Measurements from ENCODE around the gene CKM. TPM values are rescaled to one million over a fixed set of nuclear protein-coding genes. Genes with fewer than 3 reads are reported as not detected.

The CKM gene
- total and polyA plus RNA-seq, 7 experiments from 2014 or later: not detected

- Histone ChIP-seq H3K4me3 (ENCODE audit: low read length) (no peak overlapping the region), H3K36me3 (ENCODE audit: control insufficient read depth in 2 of 3, insufficient read depth in 3 of 3, low read length in 3 of 3) (peaks cover 0 to 81% (median 0%) of the 10 kb centered on the region in 3 experiments), H3K4me1 (ENCODE audit: control insufficient read depth in 2 of 2, insufficient read depth in 2 of 2, low read length in 2 of 2) (no peaks in the 10 kb centered on the region), H3K27me3 (ENCODE audit: control insufficient read depth in 2 of 2, insufficient read depth in 2 of 2, low read length in 2 of 2) (no peaks in the 10 kb centered on the region), H3K9me3 (ENCODE audit: control insufficient read depth in 2 of 3, low read length in 3 of 3) (no peaks in the 10 kb centered on the region), H3K27ac (ENCODE audit: low read depth, low read length) (no peak overlapping the region)
- ChIA-PET CTCF (no interaction called here), POLR2A (no interaction called here)
- Mint-ChIP-seq H3K27me3 (no peaks in the 10 kb centered on the region), H3K4me3 (no peak overlapping the region), H3K4me1 (no peaks in the 10 kb centered on the region), H3K36me3 (peaks cover 0 to 38% (median 12%) of the 10 kb centered on the region in 5 donors), H3K9me3 (peaks cover 0 to 3% (median 0%) of the 10 kb centered on the region in 11 donors), H3K27ac (no peak overlapping the region)
- intact Hi-C loops (cut with micrococcal nuclease): no loop called here
- no peak for DNase-seq
- ATAC-seq: no peak
Observed at GRCh38 chr19:45354241-45354842, 31.7 kb upstream of the CKM start.

DNA sequence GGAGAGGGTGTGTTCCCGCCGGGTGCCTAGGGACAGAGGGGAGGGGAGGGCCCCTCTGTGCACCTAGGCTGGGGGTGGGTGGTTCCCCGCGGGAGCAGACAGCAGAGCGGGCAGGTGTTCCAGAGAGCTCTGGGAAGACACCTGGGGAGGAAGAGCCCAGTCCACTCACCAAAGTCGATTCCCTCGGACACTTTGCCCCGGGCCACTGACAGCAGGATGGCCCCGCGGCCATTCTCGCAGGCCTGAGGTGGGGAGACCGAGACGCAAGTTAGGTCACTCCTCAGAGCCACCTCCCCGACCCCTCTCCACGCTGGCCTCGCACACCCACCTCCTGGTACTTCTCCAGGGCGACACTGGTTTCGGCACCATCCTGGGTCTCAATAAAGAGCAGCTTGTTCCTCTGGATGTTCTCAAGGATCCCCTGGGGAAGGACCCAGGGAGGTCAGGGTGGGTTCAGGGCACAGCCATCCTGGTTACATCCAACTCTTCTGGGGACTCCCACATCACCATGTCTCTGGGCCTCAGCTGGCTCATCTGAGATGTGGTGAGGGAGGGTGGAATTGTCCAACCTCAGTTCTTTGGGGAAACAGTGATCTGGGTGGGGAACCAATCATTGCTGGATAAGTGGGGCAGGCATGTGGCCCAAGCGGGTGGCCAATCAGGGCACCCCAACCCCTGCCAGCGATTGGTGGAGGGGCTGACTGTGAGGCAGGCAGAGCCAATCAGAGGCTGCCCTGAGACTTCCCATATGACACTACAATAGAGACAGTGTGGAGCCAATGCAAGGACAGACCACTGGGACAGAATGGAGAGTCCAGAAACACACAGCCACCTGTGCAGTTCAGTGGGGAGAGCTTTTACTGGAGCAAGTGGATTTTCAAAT is 30.5 kb upstream of the CKM start:
- H3K27me3 Mint-ChIP-seq: no peaks in the 10 kb centered on the region
- H3K27ac Mint-ChIP-seq: peak overlapping the region in 1 of 9 donors; percentile 70
- Histone ChIP-seq H3K4me3 (ENCODE audit: low read length) (no peak overlapping the region), H3K4me1 (ENCODE audit: control insufficient read depth in 2 of 2, insufficient read depth in 2 of 2, low read length in 2 of 2) (no peaks in the 10 kb centered on the region), H3K27ac (ENCODE audit: low read depth, low read length) (no peak overlapping the region), H3K9me3 (ENCODE audit: control insufficient read depth in 2 of 3, low read length in 3 of 3) (no peaks in the 10 kb centered on the region), H3K36me3 (ENCODE audit: control insufficient read depth in 2 of 3, insufficient read depth in 3 of 3, low read length in 3 of 3) (peaks cover 0 to 69% (median 0%) of the 10 kb centered on the region in 3 experiments), H3K27me3 (ENCODE audit: control insufficient read depth in 2 of 2, insufficient read depth in 2 of 2, low read length in 2 of 2) (no peaks in the 10 kb centered on the region)
- POLR2A ChIA-PET: no interaction called here
- no peak overlapping the region for H3K4me3 Mint-ChIP-seq
- H3K36me3 Mint-ChIP-seq: peaks cover 0 to 34% (median 5%) of the 10 kb centered on the region in 5 donors
- intact Hi-C loops (cut with micrococcal nuclease): no loop called here
- ATAC-seq (no peak), DNase-seq (no peak)
- CTCF ChIA-PET: no interaction called here
- H3K9me3 Mint-ChIP-seq: peaks cover 0 to 3% (median 0%) of the 10 kb centered on the region in 11 donors
- peaks cover 0 to 2% (median 0%) of the 10 kb centered on the region in 7 donors for H3K4me1 Mint-ChIP-seq

GRCh38 chr19:45352471-45352870 is 29.8 kb upstream of the CKM start:
- intact Hi-C loops (cut with micrococcal nuclease): no loop called here
- H3K36me3 Mint-ChIP-seq: peaks cover 0 to 28% (median 5%) of the 10 kb centered on the region in 5 donors
- ATAC-seq: no peak

DNA sequence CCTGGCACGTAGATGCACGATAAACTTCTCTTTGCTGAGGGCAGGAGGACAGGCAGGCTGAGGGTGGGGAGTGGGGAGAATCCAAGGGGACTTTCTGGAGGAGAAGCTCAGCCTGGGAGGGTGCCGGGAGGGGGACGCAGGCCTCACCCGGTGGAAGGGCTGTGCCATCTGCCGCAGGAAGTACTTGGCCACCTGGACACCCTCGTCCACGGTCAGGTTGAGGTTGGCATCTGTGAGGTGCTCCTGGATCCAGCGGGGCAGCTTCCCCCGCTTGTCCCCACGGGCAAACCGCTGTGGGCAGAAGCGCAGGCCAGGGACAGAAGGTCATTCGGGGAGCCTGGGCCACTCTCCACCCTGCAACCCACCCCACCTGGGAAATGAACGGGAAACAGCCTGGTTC is 29.4 kb upstream of the CKM start:
- intact Hi-C loops (cut with micrococcal nuclease): no loop called here
- Mint-ChIP-seq H3K4me1 (peaks cover 0 to 2% (median 0%) of the 10 kb centered on the region in 7 donors), H3K4me3 (no peak overlapping the region), H3K27me3 (no peaks in the 10 kb centered on the region), H3K9me3 (peaks cover 0 to 3% (median 0%) of the 10 kb centered on the region in 11 donors), H3K27ac (no peak overlapping the region), H3K36me3 (peaks cover 0 to 24% (median 5%) of the 10 kb centered on the region in 5 donors)
- no peaks in the 10 kb centered on the region for H3K4me1 ChIP-seq (ENCODE audit: control insufficient read depth in 2 of 2, insufficient read depth in 2 of 2, low read length in 2 of 2)
- peaks cover 0 to 62% (median 0%) of the 10 kb centered on the region in 3 experiments for H3K36me3 ChIP-seq (ENCODE audit: control insufficient read depth in 2 of 3, insufficient read depth in 3 of 3, low read length in 3 of 3)
- H3K27ac ChIP-seq (ENCODE audit: low read depth, low read length): no peak overlapping the region
- H3K27me3 ChIP-seq (ENCODE audit: control insufficient read depth in 2 of 2, insufficient read depth in 2 of 2, low read length in 2 of 2): no peaks in the 10 kb centered on the region
- ChIA-PET POLR2A (no interaction called here), CTCF (no interaction called here)
- H3K4me3 ChIP-seq (ENCODE audit: low read length): no peak overlapping the region
- no peak for ATAC-seq
- no peaks in the 10 kb centered on the region for H3K9me3 ChIP-seq (ENCODE audit: control insufficient read depth in 2 of 3, low read length in 3 of 3)
- DNase-seq: no peak

More at GRCh38 chr19:45352471-45352870, 29.8 kb upstream of the CKM start:
- no peaks in the 10 kb centered on the region for H3K9me3 ChIP-seq (ENCODE audit: control insufficient read depth in 2 of 3, low read length in 3 of 3)
- ChIA-PET CTCF (no interaction called here), POLR2A (no interaction called here)
- no peaks in the 10 kb centered on the region for H3K4me1 ChIP-seq (ENCODE audit: control insufficient read depth in 2 of 2, insufficient read depth in 2 of 2, low read length in 2 of 2)
- H3K27ac ChIP-seq (ENCODE audit: low read depth, low read length): no peak overlapping the region
- H3K4me1 Mint-ChIP-seq: peaks cover 0 to 2% (median 0%) of the 10 kb centered on the region in 7 donors
- peaks cover 0 to 66% (median 0%) of the 10 kb centered on the region in 3 experiments for H3K36me3 ChIP-seq (ENCODE audit: control insufficient read depth in 2 of 3, insufficient read depth in 3 of 3, low read length in 3 of 3)
- no peak overlapping the region for H3K4me3 ChIP-seq (ENCODE audit: low read length)
- H3K27me3 ChIP-seq (ENCODE audit: control insufficient read depth in 2 of 2, insufficient read depth in 2 of 2, low read length in 2 of 2): no peaks in the 10 kb centered on the region
- H3K27me3 Mint-ChIP-seq: no peaks in the 10 kb centered on the region
- H3K9me3 Mint-ChIP-seq: peaks cover 0 to 3% (median 0%) of the 10 kb centered on the region in 11 donors
- H3K4me3 Mint-ChIP-seq: no peak overlapping the region
- no peak overlapping the region for H3K27ac Mint-ChIP-seq
- DNase-seq: no peak

- H3K4me3 Mint-ChIP-seq: no peak overlapping the region
- no peaks in the 10 kb centered on the region for H3K9me3 ChIP-seq (ENCODE audit: control insufficient read depth in 2 of 3, low read length in 3 of 3)
- no peak overlapping the region for H3K4me3 ChIP-seq (ENCODE audit: low read length)
- CTCF ChIA-PET: interaction anchor here (0.8 kb wide), 1 partner anchor 13 kb away, joined by 4 read pairs; no protein-coding TSS in a partner anchor
- H3K36me3 Mint-ChIP-seq: peaks cover 0 to 20% (median 5%) of the 10 kb centered on the region in 5 donors
- peaks cover 0 to 4% (median 0%) of the 10 kb centered on the region in 5 donors for H3K27me3 Mint-ChIP-seq
- H3K4me1 ChIP-seq (ENCODE audit: control insufficient read depth in 2 of 2, insufficient read depth in 2 of 2, low read length in 2 of 2): no peaks in the 10 kb centered on the region
- no peak overlapping the region for H3K27ac ChIP-seq (ENCODE audit: low read depth, low read length)
- DNase-seq: no peak
- POLR2A ChIA-PET: no interaction called here
- ATAC-seq: no peak
- H3K9me3 Mint-ChIP-seq: peaks cover 0 to 3% (median 0%) of the 10 kb centered on the region in 11 donors
- H3K36me3 ChIP-seq (ENCODE audit: control insufficient read depth in 2 of 3, insufficient read depth in 3 of 3, low read length in 3 of 3): peaks cover 0 to 58% (median 0%) of the 10 kb centered on the region in 3 experiments
- H3K4me1 Mint-ChIP-seq: peaks cover 0 to 2% (median 0%) of the 10 kb centered on the region in 7 donors
- no peak overlapping the region for H3K27ac Mint-ChIP-seq
- intact Hi-C loops (cut with micrococcal nuclease): no loop called here
- H3K27me3 ChIP-seq (ENCODE audit: control insufficient read depth in 2 of 2, insufficient read depth in 2 of 2, low read length in 2 of 2): no peaks in the 10 kb centered on the region
Observed at GRCh38 chr19:45351401-45351952, 28.8 kb upstream of the CKM start.

DNA sequence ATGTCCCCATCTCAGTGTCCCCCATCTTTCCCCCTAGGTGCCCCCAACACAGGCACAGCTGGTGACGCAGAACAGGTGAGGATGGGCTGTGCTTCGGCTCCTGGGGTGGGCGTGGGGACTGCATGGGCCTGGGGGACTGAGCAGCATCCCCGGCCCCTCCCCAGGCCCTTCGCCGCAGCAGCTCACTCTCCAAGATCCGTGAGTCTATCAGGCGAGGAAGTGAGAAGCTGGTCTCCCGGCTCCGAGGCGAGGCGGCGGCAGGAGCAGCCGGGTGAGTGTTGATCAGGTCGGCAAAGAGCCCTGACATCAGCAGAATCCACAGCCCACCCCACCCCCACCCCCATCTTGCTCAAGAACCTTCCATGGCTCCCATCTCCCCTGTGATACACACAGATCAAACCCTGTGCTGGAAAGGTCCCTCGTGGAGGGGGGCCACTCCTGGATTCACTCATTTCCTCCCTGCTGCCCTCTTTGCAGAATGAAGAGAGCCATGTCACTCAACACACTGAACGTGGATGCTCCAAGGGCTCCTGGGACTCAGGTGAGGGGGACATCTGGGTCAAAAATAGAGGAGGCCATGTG is 27.9 kb upstream of the CKM start:
- Histone ChIP-seq H3K4me1 (ENCODE audit: control insufficient read depth in 2 of 2, insufficient read depth in 2 of 2, low read length in 2 of 2) (no peaks in the 10 kb centered on the region), H3K36me3 (ENCODE audit: control insufficient read depth in 2 of 3, insufficient read depth in 3 of 3, low read length in 3 of 3) (peaks cover 0 to 51% (median 0%) of the 10 kb centered on the region in 3 experiments), H3K4me3 (ENCODE audit: low read length) (no peak overlapping the region), H3K27ac (ENCODE audit: low read depth, low read length) (no peak overlapping the region), H3K27me3 (ENCODE audit: control insufficient read depth in 2 of 2, insufficient read depth in 2 of 2, low read length in 2 of 2) (no peaks in the 10 kb centered on the region), H3K9me3 (ENCODE audit: control insufficient read depth in 2 of 3, low read length in 3 of 3) (no peaks in the 10 kb centered on the region)
- intact Hi-C loops (cut with micrococcal nuclease): no loop called here
- Mint-ChIP-seq H3K9me3 (peaks cover 0 to 3% (median 0%) of the 10 kb centered on the region in 11 donors), H3K36me3 (peaks cover 0 to 15% (median 5%) of the 10 kb centered on the region in 5 donors), H3K27ac (no peak overlapping the region), H3K4me1 (peaks cover 0 to 2% (median 0%) of the 10 kb centered on the region in 7 donors), H3K4me3 (no peak overlapping the region), H3K27me3 (peaks cover 0 to 12% (median 6%) of the 10 kb centered on the region in 5 donors)
- ChIA-PET CTCF (no interaction called here), POLR2A (no interaction called here)
- DNase-seq (no peak), ATAC-seq (no peak)
